Measurements from ENCODE around the gene MYO5B.

MYO5B gene

DNA sequence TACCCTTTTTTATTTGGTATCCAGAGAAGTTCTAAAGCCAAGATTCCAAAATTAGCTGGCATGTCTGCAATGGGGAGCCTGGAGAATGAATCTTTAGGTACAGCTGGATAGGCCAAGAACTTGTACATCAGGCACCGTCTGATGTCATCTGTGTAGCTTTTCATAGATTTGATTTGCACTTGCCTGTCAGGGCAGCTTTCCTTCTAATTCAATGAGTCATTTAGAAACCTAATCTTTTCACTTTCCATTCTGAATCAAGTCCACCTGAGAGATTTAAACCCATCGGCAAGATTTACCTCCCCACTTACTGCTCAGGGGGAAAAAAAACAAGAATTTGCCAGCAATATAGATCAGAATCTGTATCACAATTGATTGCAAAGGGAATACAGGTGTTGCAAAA lies 320.7 kb downstream of the MYO5B start:
- DNase-seq = no peak

DNA sequence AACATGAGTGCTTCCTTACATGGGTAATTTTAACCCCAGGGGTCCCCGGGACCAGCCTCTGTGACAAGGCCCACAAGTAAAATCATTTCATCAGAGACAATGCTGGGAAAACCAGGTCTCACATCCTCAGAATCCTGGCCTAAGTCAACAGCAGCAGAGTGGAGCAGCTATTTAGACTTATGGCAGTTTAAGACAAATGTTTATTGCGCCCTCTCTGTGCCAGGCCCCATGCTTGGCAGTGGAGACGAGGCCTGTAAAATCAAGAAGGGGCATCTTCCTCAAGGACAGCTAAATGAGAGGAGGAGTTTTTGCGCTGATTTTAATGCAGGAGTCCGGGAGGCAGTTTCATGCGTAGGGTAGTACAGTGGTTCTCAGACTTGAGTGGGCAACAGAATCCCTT lies 325.6 kb downstream of the MYO5B start:
- no peak for DNase-seq

DNA sequence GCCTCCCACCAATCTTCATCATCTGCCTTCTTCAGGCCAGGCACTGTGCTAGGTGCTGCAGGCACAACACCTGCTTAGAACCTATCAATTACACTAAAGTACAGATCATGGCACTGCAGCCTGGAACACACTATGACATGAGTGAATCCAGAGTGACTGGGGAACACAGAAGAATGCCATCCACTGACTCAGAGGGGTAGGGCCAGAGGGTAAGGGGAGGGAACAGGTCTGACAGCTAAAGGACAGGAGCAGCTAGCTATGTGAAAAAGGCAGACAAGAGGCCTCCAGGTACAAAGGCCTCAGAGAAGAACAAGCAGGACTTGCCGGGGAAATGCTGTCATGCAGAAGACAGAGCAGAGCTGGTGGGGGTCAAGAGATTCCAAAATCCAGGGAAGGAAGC lies 328.3 kb downstream of the MYO5B start:
- DNase-seq = no peak

DNA sequence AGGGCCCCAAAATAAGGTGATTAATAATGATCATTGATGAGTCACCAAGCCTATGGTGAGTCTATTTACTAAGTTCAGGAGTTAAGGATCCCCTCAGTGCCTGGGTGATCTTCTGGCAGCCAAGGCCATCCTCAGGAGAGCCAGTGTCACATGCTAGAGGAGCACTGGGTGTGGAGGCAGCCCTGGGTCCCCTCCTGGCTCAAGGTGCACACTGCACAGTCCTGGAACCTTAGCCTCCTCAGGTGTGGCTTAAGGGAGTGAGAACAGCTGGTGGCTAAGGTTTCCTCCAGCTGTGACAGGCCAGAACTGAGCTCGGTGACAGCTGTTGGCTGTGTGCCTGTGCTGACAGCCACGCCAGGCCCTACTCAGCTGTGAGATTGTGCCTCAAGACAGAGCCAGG lies 329.5 kb downstream of the MYO5B start:
- DNase-seq = no peak

DNA sequence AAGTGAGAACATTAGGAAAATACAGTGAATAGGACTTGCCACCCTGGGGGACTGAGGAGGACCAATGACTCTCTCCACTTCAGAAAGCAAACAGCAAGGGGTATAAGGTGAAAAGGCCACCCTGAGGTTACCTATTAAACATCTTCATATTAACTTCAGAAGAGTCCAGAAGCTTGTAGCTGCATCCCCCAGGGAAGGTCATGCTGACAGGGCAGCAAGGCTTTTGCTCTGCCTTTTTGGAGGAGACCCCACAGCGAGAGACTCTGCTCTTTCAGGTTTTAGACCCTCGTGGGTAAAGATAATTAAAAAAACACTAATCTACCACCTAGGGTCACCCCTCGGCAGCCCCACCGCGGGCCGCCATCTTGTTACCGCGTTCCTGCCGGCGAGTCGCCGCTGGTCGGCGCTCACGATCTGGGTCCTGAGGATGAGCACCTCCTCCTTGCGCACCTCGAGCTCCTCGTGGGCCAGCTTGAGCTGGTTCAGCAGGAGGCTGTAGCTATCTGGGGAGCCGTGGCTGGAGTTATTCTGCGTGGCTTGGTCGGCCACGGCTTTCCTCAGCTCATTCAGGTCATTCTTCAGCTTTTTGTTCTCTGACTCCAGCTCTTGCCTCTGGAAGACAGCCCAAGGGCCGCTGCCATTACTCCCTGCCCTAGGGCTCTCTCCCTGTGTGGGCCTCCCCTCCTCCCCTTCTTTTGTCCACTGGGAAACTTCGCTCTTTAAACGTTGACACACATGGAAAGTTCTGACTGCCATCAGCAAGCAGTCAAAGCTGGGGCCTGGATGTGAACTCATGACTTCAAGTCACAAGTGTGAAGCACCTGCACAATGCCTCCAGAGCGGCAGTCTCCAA lies 331.0 kb downstream of the MYO5B start:
- no peak for DNase-seq

DNA sequence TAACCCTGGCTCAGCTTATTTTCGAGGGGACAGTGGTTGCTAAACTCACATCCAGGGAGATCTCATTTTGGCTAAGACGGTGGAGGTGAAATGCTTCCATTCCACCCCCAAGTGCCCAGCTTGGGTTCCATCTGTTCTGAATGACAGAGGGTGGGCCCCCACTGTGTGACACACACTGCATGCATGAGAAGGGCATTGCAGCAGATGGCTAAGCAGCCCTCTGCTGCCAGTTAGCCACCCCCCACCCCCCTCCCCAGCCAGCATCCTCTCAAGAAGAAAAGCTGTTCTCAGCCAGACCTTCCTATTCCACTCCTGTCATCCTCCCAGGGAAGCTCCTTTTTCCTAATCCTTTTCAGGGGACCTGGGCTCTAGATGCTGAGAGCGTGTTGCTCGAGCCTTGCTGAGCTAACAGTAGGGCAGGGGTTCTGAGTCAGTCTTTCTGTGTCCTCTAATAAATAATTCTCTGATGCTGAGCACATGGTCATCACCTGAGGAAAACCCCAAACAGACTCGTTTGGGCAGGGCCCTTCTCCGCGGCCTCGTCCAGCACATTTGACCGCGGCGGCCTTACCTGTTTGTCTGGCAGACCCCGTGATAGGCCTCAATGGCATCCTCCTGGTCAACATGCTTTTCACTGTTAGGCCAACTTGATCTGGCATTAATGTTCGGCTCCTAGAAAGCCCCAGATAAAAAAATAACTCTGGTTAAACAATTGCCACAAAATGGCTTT lies 332.1 kb downstream of the MYO5B start:
- no peak for DNase-seq

DNA sequence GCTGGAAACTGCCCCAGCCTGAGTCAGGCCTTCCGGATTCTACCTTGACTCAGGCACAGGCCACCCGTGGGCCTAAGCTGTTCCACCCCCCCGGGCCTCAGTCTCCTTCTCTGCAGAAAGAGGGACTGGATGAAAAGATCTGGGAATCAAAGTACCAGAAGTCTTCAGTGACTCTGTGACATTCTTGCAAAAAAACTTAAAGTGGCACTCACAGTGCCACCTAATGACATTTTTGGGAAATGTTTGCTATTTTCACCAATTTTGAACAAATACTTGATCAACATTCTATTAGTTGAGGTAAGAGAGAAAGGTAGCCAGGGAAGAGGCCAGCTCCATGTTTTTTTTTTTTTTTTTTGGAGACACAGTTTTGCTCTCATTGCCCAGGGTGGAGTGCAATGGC lies 333.3 kb downstream of the MYO5B start:
- no peak for DNase-seq

DNA sequence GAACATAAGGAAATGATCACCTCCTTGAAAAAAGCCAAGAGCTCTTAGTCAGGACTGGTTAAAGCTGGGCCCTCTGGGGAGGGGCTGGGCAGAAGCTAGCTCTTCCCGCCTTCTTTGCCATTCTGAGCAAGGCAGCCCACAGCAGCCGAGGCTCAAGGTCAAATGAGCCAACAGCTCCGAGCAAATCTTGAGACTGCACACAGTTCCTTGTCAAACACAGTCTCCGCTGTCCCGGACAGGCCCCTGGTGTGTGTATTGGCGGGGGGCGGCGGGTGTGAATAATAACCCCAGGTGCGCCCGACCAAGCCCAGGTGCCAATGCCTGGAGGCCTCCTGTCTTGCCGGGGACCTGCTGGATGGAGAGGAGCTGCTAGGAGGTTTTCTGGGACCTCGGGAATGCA lies 335.2 kb downstream of the MYO5B start:
- no peak for DNase-seq

DNA sequence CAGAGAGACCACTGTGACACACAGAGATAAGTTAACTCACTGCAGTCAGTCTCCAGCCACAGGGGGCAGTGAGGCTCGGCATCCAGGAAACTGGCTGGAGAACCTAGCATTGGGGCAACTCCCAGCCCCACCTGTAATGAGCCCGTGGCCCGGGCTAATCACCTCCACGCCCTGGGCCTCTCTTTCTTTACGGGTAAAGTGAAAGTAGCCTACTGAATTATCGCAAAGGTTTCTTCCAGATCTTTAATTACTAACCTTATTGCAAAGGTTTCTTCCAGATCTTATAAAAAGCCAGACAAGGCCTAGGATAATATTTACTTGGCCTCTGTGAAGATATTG lies 336.0 kb downstream of the MYO5B start:
- DNase-seq = no peak

DNA sequence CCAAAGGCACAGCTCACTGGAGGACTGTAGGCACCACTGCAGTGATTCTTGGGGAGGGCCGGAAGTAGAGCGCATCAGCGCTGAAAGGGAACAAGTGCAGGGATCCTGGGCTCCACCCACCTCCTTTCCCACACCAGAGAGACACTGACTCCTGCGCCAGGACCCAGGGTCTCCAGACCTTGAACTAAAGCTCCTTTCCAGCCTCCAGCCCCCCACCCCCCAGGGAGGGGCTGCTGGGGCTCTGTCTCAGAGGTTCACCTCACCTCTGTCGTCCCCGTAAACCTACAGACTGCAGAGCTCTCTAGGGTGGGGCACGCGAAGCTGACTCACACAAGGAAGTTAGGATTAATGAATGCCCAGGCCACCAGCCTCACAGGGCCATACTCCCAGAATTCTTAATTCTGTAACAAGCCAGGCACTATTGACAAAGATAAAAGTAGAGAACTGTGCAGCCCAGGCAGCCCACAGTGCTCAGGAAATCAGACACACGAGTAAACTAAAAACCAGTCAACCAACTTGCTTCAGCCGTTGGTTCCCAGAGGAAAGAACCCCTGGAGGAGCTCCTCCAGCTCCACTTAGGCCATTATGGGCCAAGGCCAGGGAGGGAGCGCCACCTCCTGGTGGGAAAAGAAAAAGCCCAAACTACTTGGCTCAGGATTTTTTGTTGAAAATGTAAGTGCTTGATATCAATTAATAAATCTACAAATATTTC lies 336.5 kb downstream of the MYO5B start:
- peak; percentile 69 for DNase-seq

DNA sequence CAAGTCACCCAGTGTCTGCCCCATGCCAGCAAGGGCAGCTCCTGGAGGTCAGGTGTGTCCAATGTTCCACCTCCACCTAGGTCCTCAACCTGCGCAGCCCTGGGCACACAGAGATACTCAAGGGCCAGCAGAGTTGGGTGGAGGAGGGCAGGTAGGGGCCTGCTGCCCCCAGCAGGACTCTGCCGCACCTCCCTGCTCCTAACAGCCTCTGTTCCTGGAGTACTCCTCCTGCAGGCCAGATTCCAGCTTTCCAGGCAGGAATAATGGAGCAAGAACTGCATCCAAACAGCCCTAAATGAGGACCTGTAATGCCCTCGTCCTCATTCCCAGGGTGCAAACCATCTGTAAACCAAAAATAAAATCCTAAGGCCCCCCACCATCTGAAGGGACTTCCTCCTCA lies 337.2 kb downstream of the MYO5B start:
- DNase-seq = peak; percentile 42

DNA sequence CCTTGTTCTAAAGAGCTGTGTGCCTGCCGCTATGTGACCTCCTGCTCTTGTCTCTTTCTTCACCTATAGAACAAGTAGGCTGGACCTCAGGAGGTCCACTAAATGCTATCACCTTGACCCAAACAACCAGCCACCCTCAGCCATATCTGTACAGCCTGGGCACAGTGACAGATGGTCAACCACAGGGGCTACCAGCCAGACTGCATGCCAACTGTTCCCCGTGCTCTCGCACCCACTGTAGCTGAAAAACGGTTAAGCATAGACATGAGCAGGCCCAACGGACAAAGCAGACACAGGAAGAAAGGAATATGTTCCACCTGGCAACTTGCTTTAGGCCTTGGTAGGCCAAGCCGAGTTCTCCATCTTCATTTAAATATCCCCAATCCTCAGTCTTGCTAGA lies 338.5 kb downstream of the MYO5B start:
- DNase-seq = no peak

DNA sequence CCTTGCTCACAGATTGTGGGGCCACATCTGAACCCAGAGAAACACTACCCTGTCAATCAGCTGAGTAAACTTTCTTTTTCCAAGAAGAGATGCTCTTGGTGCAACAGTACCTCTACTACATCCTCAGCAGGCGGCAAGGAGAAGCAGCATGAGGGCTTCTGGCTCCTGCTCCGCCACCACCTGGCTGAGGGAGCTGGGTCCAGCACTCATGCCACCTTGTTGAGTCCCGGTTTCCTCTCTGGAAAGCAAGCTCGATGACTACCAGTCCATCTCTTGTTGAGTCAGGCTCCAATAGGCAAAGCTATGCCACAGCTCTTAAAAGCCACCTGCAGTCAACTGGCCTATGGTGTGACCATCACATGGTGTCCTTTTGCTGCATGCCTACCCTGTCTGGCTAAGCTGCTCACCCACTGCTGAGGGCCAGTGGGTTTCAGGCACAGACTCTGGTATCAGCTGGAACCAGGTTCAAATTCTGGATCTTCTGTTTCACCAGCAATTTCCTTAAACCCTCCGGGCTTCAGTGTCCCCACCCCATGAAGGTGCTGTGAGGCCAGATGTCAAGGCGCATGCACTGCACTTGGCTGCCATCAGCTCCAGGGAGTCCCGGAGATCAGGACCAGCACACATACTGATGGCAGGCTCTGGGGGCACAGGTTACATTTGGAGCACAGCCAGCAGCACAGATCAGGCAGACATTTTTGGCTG lies 339.1 kb downstream of the MYO5B start:
- no peak for DNase-seq

DNA sequence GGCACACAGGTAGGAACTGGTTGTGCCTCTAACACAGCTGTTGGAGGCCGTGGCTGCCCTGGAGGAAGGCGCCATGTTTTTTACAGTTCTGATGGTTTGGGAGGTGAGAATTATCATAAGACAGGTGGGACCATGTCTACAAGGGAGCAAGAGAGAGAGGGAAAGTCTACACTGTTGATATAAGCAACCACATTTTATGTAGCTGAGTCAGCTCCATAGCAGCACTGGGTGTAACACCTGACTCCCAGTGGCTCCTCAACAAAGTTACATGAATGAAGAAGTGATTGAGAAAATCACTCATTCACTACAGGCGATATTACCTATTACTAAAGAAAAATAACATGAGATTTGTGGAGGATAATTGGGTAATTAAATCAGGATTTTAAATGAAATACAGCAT lies 340.3 kb downstream of the MYO5B start:
- DNase-seq = no peak

DNA sequence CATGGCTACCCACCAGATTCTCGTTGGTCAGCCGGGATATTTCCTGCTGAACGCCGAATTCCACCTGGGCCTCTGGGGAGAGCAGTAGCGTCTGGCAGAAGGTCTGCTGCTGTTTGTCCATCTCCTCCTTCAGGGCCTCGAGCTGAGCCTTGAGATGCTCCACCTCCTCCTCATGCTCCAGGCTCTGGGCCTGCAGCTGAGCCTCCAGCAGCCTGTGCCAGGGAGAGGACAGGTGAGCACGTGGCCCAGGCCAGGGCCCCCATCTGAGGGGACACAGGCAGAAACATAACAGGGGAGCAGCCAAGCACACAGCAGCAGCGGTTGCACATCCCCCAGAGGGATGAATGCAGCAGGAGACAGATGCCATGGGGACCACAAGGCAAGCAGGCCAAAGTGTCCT lies 341.5 kb downstream of the MYO5B start:
- no peak for DNase-seq

DNA sequence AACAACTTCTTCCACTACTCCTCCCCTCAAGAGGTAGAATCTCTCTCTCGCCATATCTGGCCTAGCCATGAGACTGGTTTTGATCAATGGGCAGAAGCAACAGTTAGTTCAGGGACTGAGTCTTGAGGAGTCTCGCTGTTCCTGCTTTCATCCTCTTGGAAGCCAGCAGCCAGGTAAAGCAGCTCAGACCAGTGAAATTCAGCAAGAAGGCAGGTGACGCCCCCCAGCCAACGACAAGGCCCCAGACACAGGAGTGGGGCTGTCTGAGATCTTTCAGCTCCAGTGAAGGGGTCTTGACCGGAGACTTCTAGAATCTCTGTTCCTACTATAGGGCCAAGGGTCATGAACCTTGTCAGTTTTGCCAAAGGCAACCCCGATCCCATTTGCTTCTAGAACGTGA lies 341.9 kb downstream of the MYO5B start:
- DNase-seq = no peak

DNA sequence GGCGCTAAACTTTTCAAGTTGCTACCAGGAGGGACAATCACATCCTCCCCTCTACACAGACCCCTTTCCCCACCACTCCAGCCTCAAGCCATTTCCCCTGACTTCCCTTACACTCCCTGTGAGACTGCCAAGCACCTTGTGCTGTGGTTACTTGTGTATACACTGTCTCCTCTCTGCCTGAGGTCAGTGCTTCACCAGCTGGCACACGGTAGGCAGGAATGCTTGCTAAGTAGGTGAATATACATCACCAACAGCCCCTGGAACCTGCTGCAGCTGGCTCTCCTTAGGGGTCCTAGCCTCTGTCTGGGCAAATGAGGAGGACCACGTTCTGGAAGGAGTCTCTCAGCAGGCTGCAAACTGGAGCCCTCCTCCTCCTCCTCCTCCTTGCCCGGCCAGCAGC lies 343.3 kb downstream of the MYO5B start:
- no peak for DNase-seq

DNA sequence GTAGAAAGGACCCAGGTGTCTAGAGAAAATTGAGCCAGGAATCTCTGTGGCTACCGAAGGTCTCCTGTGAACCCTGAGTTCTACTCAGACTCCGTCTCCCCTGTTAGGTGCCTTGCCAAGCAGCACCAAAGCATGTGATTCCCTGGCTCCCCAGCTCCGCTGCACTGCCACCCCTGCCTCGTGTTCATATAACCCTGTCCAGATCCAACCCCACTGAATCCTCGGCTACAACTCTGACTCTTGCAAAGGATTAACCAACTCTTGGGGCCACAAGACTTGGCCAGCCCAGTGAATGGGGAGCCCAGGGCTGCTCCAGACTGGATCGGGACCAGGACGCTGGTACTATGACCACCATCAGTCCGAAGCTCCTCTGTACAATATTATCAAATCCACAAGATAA lies 344.3 kb downstream of the MYO5B start:
- no peak for DNase-seq

DNA sequence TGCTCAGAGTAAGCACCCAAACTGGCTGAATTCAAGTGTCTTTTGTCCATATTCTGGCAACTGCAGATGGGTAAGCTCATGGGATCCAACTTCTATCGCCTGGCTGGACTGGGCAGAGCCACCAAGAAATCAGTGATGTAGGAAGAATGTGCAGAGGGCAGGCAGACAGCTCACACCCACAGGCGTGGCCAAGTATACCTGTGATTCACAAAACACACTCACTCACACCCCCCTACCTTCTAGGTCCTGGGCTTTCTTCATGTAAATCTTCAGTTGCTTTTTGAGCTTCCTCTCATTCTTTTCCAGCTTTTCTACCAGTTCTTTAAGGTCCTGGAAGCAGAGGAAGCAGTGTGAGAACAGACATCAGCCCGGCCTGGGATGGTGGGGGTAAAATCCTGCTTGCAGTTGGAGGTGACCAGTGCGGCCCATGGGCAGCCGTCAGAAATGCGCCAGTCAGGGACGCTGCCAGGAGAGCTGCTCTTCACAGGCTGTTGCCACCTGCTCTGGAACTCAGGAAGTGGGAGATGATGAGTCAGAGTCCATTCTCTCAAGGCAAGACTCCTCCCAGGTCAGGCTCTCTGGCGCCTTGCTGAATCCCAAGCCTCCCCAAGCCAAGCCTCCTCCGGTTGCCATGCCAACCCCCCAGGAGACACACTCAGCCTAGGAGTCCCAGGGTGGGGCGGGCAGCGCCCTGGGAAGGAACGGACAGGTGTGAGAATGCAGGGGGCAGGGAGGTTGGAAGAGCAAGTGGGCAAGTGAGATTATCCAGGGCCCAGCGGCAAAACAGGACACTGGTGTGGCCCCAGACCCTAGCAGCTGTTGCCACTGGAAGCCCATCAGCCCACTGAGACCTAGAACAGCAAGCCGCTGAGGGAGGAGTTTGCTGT lies 345.4 kb downstream of the MYO5B start:
- DNase-seq = peak; percentile 89

DNA sequence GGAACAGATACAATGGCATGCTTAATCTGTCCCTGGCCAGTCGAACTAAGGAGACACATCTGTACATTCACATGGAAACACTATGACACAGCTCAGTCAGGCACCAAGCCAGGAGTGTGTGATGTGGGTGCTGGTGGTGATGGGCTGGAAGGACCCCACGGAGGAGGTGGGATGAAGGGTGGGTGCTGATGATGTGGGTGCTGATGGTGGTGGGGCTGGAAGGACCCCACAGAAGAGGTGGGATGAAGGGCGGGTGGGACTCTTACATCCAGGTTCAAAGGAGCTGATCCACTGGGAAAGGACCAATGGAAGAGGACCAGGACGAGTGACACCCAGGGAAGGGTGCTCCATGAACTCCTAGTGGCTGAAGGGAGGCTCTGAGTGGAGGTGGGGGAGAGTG lies 346.8 kb downstream of the MYO5B start:
- no peak for DNase-seq

DNA sequence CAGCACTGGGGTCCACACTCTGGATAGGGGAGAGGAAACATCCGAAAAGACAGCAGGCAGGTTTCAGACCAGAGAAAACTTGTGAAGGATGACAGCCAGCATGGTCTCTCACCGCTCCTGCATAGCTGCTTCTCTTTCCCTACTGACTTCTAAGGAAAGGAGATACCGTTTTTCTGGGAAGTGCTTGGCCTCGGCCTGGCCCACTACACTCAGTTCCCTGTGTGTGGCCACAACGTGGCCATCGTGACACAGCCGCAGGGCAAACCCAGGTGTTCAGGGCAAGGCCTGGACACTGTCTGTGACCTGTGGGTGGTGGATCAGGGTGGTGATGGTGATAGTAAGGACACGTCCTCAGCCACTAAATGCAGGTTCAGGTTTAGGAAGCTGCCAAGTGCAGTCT lies 347.4 kb downstream of the MYO5B start:
- DNase-seq = no peak

DNA sequence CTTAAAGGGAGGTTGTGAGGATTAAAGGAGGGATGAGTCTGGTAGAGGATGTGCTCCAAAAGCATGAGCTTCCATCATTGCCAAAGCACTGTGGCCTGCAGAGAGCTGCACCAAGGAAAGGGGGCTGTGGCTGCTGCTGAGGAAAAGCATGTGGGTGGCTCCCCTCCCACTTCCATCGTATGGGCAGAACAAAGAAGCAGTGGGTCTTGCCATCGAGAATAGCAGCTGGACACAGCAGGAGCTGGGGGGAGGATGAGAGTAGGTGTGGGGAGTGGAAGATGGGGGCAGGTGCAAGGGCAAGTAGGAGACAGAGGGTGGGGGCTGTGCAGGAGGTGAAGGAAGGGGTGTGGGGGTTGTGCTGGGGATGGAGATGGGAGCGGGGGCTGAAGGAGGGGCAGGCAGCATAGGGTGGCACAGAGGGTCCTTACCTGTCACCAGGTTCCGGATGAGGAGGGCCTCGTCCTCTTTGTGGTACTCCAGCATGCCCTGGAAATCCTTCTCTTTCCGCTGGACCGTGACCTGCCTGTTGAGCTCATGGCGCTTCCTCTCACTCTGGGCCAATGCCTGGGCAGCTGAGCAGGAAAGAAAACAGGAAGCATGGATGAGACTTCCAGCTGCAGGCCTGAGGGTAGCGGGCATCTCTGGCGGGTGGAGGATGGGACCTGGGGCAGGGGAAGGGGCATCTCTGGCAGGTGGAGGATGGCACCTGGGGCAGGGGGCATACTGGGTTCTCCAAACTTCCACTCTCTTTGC lies 348.1 kb downstream of the MYO5B start:
- no peak for DNase-seq

Measured in 8988T (cell line).